BJ (cell line): ENCODE data around the gene CHP1. TPM values are rescaled to one million over a fixed set of nuclear protein-coding genes. Genes with fewer than 3 reads are reported as not detected.
A peak's percentile ranks its signal among the peaks of the same experiment; 100 is the strongest.

ENCODE experiments used
- CTCF ChIA-PET: fragments of 350-600 bp; formaldehyde crosslinking; extraction: SDS; loops from one replicate; lab custom pipeline; 2021; ENCODE audit warnings: antibody characterized with exemption, inconsistent platforms; lab: Yijun Ruan, JAX
- POLR2A ChIA-PET: fragments of 300-600 bp; sonication (Branson Sonifier 250); formaldehyde crosslinking; extraction: SDS; loops from one replicate; lab custom pipeline; 2021; ENCODE audit warnings: antibody characterized with exemption; lab: Charles Lee
- DNase-seq: peaks from one replicate; pipeline ENCODE4 v3.0.0-alpha.2; 2011; ENCODE audit warnings: low read depth
- H3K27me3 ChIP-seq: 2 replicates; pipeline ENCODE4 v1.6.0; 2011; ENCODE audit warnings: low read length; ENCODE audit not compliant: control insufficient read depth, insufficient read depth
- H3K36me3 ChIP-seq: 2 replicates; pipeline ENCODE4 v1.5.1; 2011; ENCODE audit warnings: low read length; ENCODE audit not compliant: control insufficient read depth, insufficient read depth
- H3K4me3 ChIP-seq: 2 replicates; pipeline ENCODE4 v1.5.1; 2011; ENCODE audit warnings: low read depth, mild to moderate bottlenecking, control low read depth, low read length
- polyA plus RNA-seq: library from polyadenylated mRNA; depleted of rRNA; stranded (reverse); fragments of >200 nt; gene quantifications from 2 replicates; pipeline ENCODE4 v1.2.3, GENCODE V29; 2011
- TF ChIP-seq, protein P1 (sequence below): IDR thresholded peaks from 2 replicates; pipeline ENCODE4 v1.5.1; 2011; ENCODE audit warnings: low read depth, mild to moderate bottlenecking, control low read depth, inconsistent platforms, low read length, moderate library complexity; ENCODE audit not compliant: insufficient read depth

CHP1 gene
- polyA plus RNA-seq, 1 experiment: 59.9 TPM

DNA sequence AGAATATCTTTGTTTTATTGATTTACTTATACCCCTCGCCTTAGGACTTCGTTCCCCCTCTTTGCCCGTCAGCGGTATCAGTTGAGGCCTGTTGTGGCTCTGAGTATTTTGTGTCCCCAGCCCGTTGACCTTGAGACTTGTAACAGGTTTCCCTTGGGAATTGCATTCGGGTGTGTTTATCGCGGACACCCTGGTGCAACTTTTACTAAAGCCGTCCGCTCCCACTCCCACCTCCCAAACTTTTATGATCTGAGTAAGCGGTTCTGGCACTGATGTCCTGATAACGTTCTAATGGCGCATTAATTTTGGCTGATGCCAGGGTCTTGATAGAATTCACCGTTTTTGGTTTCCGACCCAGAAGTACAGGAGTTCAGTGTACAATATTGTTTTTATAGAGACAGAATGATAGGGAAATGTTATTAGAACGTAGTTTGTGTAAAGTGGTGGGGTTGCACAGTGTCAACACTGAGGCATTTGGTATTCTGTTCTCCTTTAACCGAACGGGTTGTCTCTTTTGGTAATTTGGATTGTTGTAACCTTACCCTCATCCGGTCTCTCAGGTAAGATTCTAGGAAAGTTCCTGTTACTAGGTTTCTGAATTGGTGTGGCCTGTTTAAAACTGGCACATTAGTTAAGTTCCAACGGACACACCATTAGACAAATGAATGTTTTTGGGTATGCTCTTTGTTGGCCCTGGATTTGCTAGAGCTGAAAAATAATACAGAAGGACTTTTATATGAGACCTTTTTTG lies 53.5 kb downstream of the CHP1 start:
- Histone ChIP-seq H3K36me3 (peaks cover 8% of the 10 kb centered on the region), H3K27me3 (no peaks in the 10 kb centered on the region), H3K4me3 (peak overlapping the region; percentile 90)
- CTCF ChIA-PET: interaction anchor here (0.7 to 3.5 kb wide), 3 partner anchors 43 to 502 kb away, joined by 3 to 16 read pairs (median 3); partner anchors contain the start of genes NUSAP1 and OIP5
- TF ChIP-seq, protein P1, sequence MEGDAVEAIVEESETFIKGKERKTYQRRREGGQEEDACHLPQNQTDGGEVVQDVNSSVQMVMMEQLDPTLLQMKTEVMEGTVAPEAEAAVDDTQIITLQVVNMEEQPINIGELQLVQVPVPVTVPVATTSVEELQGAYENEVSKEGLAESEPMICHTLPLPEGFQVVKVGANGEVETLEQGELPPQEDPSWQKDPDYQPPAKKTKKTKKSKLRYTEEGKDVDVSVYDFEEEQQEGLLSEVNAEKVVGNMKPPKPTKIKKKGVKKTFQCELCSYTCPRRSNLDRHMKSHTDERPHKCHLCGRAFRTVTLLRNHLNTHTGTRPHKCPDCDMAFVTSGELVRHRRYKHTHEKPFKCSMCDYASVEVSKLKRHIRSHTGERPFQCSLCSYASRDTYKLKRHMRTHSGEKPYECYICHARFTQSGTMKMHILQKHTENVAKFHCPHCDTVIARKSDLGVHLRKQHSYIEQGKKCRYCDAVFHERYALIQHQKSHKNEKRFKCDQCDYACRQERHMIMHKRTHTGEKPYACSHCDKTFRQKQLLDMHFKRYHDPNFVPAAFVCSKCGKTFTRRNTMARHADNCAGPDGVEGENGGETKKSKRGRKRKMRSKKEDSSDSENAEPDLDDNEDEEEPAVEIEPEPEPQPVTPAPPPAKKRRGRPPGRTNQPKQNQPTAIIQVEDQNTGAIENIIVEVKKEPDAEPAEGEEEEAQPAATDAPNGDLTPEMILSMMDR: no peak
- no peak for DNase-seq
- POLR2A ChIA-PET: no interaction called here

DNA sequence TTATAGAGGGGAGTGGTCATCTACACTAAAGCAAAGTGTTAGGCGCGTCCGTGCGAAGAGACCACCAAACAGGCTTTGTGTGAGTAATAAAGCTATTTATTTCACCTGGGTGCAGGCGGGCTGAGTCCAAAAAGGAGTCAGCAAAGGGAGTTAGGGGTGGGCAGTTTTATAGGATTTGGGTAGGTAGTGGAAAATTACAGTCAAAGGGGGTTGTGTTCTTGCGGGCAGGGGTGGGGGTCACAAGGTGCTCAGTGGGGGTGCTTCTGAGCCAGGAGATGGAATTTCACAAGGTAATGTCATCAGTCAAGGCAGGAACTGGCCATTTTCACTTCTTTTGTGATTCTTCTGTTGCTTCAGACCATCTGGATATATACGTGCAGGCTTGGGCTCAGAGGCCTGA lies 54.2 kb downstream of the CHP1 start:
- Histone ChIP-seq H3K36me3 (peaks cover 8% of the 10 kb centered on the region), H3K4me3 (peak overlapping the region; percentile 90), H3K27me3 (no peaks in the 10 kb centered on the region)
- ChIA-PET CTCF (interaction anchor here (0.7 to 3.5 kb wide), 3 partner anchors 43 to 501 kb away, joined by 3 to 16 read pairs (median 3); partner anchors contain the start of genes NUSAP1 and OIP5), POLR2A (no interaction called here)
- no peak for DNase-seq
- TF ChIP-seq, protein P1: no peak

DNA sequence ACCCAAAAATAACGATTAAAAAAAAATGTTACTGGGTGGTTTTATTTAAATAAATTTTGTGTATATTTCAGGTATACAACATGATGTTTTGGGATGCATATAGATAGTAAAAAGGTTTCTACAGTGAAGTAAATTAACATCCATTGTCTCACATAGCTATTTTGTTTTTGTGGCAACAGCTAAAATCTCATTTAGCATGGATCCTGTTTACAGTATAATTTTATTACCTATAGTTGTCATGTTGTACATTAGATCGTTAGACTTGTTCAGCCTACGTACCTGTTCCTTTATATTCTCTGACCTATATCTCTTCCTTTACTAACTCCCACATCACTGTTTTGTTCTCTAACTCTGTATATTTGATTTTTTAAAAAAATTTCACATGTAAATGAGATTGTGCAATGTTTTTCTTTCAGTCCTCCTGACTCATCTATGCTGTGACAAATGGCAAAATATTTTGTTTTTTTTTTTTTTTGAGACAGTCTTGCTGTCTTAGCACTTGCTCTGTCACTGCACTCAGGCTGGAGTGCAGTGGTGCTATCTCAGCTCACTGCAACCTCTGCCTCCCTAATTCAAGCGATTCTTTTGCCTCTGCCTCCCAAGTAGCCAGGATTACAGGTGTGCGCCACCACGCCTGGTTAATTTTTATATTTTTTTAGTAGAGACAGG lies 55.7 kb downstream of the CHP1 start:
- Histone ChIP-seq H3K4me3 (no peak overlapping the region), H3K27me3 (no peaks in the 10 kb centered on the region), H3K36me3 (peaks cover 11% of the 10 kb centered on the region)
- TF ChIP-seq, protein P1: no peak
- POLR2A ChIA-PET: no interaction called here
- no peak for DNase-seq
- CTCF ChIA-PET: interaction anchor here (3.5 kb wide), 1 partner anchor 45 kb away, joined by 16 read pairs; the partner anchor contains the start of genes NUSAP1 and OIP5

DNA sequence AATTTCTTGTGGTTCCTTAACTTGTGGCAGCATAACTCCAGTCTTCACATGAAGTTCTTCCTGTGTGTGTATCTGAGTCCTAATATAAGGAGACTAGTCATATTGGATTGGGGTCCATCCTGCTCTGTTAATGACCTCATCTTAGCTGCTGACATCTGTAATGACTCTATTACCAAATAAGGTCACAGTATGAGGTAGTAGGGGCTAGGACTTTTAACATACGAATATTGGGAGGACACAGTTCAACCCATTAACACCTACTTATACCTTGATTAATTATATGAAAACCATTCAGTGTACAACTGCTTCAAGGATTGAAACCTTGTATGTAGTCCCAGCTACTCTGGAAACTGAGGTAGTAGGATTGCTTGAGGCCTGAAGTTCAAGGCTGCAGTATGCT lies 57.4 kb downstream of the CHP1 start:
- peaks cover 11% of the 10 kb centered on the region for H3K36me3 ChIP-seq
- H3K4me3 ChIP-seq: no peak overlapping the region
- TF ChIP-seq, protein P1: no peak
- POLR2A ChIA-PET: no interaction called here
- no peaks in the 10 kb centered on the region for H3K27me3 ChIP-seq
- DNase-seq: no peak
- CTCF ChIA-PET: no interaction called here

DNA sequence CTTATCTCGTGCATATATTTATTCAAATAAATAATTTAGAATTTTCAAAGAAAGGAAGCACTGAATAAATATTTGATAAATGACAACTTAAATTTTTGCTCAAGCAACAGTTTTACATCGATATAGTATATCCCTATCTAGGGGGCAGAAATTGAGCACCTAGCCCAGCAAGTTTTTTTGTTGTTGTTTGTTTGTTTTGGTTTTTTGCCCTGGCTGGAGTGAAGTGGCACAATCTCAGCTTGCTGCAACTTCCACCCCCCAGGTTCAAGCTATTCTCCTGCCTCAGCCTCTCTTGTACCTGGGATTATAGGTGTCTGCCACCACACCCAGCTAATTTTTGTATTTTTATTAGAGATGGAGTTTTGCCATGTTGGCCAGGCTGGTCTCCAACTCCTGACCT lies 58.9 kb downstream of the CHP1 start:
- Histone ChIP-seq H3K4me3 (no peak overlapping the region), H3K27me3 (no peaks in the 10 kb centered on the region), H3K36me3 (peaks cover 11% of the 10 kb centered on the region)
- ChIA-PET CTCF (interaction anchor here (1.5 kb wide), 1 partner anchor 10 kb away, joined by 4 read pairs; no protein-coding TSS in a partner anchor), POLR2A (no interaction called here)
- DNase-seq: no peak
- TF ChIP-seq, protein P1: no peak
